IPS-11a (cell line): ENCODE results near the gene ECSIT.
"Not testable (repeated sequence)": the region's sequence is repeated elsewhere in the genome, so short reads cannot be mapped to it uniquely, and the experiment has no call there.

Experiments used
- H3K4me3 ChIP-seq: one replicate; pipeline ENCODE4 v1.5.1; 2013; ENCODE audit warnings: low read depth, low read length, control low read depth

Gene ECSIT

DNA sequence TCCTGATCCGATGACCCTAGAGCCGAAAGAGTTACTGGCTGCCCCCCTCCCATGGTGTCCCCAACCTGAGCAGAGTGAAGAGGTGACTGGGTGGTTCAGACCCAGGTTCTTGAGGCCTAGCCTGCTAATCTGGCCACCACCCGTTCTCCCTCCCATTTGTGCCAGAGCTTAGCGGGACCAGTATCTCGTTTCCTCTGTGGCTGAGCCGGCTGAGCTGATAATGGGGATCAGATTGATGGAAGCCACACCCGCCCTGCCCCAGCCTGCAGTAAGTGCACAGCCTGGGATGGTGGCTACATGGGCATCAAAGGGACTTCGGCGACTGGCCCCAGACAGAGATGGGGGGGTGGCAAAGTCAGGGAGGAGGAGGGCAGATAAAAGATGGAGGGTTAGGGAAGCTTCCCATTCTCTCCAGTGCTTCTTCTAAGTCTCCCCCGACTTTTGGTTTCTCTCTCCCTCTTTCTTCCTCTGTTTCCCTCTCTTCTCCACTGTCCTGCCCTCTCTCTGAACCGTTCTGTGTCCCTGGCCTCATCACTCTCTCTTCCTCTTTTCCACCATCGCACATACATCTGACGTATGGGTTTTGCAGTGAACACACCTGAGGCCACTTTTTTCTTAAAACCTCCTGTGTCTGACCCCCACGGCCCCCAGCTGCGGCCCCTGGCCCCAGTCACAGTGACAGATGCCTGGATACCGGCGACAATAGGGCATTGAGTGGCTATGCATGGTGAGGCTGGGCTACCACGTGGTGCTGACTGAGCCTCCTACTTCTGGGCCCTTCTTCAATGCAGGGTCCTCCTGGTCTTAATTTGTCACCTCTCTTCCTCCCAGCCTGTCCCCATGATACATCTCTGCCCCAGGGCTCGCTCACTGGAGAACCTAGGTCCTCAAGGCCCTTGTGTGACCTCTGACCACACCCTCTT, 50.5 kb downstream of the ECSIT start:
- H3K4me3 ChIP-seq = no peak overlapping the region

DNA sequence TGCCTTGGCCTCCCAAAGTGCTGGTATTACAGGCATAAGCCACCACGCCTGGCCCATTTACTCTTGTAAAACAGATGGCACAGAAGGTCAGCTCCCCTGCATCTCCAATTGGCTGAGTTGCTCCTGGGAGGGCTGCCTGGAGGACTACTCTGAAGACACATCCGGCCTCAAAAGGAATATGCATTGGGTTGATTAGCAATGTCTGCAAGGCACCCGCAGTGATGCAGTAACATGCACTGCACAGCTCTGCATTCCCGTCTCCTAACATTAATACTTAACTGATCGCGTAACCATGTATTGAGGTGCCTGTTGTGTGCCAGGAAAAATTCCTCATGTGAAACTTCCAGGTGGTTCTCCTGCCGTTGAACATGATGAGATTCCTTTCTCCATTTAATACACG, 53.1 kb downstream of the ECSIT start:
- no peak overlapping the region for H3K4me3 ChIP-seq

DNA sequence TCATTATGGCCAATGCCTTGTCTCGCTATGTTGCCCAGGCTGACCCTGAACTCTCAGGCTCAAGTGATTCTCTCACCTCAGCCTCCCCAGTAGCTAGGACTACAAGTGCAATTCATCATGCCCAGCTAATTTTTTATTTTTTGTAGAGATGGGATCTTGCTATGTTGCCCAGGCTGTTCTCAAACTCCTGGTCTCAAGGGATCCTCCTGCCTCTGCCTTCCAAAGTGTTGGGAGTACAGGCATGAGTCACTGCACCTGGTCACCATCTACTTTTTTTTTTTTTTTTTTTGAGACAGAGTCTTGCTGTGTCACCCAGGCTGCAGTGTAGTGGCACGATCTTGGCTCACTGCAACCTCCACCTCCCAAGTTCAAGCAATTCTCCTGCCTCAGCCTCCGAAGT, 53.6 kb downstream of the ECSIT start:
- H3K4me3 ChIP-seq = not testable (repeated sequence)

DNA sequence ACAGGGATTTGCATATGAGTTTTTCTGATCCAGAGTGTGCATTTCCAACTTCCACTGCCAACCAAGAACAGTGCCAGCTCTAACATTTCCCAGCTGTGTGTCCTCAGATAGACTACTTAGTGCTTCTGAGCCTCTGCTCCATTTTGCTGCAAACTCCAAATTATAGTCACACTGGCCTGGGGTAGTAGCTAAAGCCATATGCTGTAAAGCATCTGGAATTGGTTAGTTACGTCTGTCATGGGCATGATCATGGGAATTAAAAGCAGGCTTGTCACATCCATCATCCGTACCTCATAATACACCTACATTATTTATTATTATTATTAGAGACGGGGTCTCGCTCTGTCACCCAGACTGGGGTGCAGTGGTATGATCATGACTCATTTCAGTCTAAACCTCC, 55.2 kb downstream of the ECSIT start:
- no peak overlapping the region for H3K4me3 ChIP-seq

DNA sequence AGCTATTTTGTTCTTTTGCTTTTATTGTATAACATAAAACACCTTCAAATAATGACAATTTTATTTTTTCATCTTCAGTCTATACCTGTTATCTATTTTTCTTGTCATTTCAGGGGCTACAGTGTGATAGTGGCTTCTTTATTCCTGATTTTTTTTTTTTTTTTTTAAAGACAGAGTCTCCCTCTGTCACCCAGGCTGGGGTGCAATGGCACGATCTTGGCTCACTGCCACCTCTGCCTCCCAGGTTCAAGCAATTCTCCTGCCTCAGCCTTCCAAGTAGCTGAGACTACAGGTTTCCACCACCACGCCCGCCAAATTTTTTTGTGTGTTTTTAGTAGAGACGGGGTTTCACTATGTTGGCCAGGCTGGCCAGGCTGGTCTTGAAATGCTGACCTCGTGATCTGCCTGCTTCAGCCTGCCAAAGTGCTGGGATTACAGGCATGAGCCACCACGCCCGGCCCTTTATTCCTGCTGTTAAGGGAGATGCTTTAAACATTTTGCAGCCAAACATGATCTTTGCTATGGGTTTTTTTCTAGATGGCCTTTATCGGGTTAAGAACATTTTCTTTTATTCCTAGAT, 60.6 kb downstream of the ECSIT start:
- not testable (repeated sequence) for H3K4me3 ChIP-seq

DNA sequence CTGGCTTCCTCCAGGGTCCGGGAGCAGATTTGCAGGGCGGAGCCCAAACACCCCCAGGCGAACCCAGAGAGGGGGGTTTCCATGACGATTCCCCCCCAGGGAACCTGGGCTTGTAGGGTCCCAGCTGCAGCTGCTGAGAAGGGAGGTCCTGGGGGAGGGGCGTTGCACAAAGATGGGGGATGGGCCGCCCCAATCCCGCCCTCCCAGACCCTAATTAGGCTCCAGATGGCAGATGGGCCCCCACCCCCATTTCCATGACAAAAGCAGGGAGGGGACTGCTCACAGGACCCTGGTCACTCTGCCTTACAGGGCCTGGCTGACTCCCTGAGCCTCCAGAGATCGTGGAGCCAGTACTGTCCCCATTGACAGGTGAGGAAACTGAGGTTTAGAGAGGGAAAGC, 63.3 kb downstream of the ECSIT start:
- H3K4me3 ChIP-seq = no peak overlapping the region

DNA sequence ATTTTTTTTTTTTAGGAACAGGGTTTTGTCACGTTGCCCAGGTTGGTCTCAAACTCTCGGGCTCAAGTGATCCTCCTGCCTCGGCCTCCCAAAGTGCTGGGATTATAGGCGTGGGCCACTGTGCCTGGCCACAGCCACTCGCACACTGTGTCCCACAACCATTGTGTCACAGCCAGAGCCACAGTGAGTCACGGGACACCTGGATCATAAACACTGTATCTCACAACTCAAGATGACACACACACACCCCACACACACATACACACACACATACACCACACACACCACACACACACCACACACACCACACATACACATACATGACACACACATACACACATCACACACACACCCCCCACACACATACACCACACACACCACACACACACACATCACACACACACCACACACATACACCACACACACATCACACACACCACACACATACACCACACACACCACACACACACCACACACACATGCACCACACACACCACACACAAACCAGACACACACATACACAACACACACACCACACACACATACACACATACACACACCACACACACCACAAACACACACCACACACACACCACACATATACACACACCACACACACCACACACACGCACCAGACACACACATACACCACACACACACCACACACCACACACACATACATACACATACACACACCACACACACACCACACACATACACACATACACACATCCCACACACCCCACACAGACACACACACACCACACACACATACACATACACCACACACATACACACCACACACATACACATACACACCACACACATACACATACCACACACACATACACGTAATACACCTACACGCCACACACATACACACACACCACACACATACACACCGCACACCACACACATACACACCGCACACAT, 64.3 kb downstream of the ECSIT start:
- no peak overlapping the region for H3K4me3 ChIP-seq

DNA sequence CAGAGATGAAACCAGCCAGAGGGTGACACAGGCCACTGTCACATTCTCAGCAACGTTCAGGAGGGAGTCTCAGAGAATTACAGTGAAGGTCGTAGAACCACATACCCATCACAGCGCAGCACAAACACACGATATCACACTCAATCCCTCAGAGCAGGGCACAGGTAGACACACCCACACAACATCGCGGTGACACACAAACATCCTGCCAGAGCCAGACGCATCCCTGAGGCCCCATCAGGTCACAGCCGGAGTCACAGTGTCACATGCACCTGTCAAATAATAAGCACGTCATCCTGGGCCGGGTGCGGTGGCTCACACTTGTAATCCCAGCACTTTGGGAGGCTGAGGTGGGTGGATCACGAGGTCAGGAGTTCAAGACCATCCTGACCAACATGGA, 65.5 kb downstream of the ECSIT start:
- H3K4me3 ChIP-seq = no peak overlapping the region

DNA sequence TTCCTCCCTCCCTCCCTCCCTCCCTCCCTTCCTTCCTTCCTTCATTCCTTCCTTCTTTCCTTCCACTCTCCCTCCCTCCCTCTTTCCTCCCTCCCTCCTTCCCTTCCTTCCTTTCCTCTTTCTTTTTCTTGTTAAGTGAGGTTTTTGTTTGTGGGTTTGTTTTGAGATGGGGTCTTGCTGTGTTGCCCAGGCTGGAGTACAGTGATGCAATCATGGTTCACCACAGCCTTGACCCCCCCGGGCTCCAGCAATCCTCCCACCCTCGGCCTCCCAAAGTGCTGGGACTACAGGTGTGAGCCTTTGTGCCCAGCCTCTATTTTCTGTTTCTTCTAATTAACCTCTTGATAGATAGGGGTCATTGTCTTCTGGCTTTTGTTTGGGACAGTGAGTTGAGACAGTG, 67.5 kb downstream of the ECSIT start:
- no peak overlapping the region for H3K4me3 ChIP-seq

DNA sequence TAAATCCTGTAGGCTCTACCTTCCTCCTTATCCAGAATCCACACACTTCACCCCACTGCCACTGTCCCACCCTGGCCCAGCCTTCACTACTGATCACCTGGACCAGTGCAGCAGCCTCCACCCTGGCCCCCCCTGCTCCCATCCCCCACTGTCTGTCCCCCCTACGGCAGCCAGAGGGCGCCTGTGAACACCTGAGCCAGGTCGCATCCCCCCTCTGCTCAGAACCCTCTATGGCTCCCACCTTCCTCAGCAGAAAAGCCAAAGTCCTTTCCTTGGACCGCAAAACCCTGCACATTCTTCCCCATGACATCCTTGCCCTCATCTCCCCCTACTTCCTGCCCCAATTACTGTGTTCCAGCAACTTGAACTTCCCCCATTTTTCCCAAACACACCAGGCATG, 68.7 kb downstream of the ECSIT start:
- H3K4me3 ChIP-seq = no peak overlapping the region

DNA sequence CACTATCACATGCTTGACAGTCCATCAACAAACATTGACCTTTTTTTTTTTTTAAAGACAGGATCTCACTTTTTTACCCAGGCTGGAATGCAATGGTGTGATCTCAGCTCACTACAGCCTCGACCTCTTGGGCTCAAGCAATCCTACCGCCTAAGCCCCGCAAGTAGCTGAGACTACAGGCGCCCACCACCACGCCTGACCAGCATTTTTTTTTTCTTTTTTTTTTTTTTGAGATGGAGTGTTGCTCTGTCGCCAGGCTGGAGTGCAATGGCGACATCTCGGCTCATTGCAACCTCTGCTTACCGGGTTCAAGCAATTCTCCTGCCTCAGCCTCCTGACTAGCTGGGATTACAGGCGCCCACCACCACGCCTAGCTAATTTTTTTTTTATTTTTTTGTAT, 70.0 kb downstream of the ECSIT start:
- not testable (repeated sequence) for H3K4me3 ChIP-seq

DNA sequence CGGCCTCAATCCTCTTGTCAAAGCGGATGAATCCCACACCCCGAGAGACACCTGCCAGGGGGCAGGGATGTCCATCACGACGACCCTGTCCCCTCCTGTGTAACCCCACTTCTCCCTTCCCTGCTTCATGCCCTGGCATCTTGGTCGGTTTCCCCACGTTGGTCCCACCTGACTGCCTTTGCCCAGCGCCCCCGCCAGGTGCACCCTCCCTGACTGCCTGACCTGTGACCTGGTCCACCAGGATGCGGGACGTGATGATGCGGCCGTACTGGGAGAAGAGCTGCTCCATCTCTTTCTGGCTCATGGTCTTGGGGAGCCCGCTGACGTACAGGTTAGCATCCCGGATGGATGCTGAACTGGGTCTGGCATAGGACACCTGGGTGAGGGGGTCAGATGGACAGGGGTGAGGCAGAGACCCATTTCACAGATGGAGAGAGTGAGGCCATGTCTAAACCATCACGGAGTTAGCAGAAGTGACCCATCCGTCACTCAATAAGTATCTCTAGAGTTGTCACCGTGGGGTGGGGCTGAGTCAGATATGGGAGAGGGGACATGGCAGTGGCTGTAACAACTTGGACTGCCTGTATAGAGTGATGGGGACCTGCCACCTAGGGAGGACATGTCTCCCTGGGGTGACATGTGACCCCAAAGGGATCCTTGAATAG, 70.6 kb downstream of the ECSIT start:
- no peak overlapping the region for H3K4me3 ChIP-seq

DNA sequence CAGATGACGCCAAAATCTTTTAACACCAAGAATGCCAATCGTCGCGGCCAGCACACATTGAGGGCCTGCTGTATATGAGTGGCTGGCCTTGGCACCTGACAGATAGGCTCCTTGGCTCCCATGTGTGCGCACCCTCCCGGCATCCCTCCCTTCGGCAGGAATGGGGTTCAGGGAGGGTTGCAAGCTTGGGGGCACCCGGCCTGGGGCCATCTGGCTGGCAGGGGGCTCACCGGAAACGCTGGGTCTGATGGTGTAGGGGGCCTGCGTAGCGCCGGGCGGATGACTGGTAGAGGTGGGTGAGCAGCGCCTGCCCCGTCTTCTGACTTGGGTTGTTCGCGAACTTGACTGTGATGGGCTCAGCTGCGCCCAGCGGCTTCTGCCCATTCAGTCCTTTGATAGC, 71.1 kb downstream of the ECSIT start:
- no peak overlapping the region for H3K4me3 ChIP-seq

DNA sequence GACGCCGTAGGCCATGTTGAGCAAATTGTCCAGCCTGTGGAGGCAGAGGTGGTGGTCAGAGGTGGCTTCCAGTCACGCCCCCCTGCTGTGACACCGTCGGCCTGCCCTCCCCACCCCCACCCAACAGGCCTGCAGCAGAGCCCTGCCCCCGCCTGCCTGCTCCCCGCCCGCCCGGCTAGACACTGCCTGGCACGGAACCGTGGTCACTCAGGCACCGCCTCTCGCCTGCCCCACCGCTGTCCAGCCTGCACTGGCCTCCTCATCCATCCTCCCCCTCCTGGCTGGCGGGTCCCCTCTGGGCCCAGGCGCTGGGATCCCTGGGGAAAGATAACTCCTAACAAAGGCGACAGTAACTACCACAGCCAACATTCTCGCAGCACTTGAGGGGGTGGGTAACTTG, 71.8 kb downstream of the ECSIT start:
- no peak overlapping the region for H3K4me3 ChIP-seq

DNA sequence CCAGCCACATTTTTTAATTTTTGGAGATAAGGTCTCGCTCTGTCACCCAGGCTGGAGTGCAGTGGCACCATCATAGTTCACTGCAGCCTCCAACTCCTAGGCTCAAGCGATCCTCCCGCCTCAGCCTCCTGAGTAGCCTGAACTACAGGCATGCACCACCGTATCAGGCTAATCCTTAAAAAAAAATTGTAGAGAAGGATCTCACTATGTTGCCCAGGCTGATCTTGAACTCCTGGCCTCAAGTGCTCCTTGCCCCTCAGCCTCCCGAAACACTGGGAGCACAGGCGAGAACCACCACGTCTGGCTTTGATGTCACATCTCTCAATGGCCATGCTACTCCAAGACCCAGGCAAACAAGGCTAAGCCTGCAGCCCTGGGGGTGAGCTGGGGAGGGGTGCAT, 72.3 kb downstream of the ECSIT start:
- no peak overlapping the region for H3K4me3 ChIP-seq
